Measurements from ENCODE around the gene NDUFAF5. TPM values are rescaled to one million over a fixed set of nuclear protein-coding genes. Genes with fewer than 3 reads are reported as not detected.

The NDUFAF5 gene
- total RNA-seq, 1 experiment from 2014 or later, result 31.8 TPM

DNA sequence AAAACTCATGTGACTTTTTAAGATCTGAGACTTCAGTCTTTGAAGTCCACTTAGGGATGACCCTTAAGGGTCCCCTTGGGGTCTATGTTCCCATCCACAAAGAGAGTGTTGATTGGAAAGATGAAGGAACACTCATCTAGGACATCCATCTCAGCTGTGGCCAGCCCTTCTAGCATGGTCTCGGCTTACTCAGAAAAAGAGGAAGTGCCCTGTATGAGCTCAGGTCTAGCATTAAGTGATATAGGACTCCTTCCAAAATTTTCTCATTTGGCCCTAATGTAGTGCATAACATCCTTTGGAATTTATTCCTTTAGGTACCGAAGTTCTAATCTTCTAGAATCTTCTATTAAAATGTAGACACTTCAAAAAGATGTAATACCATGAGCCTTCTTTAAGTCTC lies 77.4 kb downstream of the NDUFAF5 start (continued):
- TF ChIP-seq, protein P1, sequence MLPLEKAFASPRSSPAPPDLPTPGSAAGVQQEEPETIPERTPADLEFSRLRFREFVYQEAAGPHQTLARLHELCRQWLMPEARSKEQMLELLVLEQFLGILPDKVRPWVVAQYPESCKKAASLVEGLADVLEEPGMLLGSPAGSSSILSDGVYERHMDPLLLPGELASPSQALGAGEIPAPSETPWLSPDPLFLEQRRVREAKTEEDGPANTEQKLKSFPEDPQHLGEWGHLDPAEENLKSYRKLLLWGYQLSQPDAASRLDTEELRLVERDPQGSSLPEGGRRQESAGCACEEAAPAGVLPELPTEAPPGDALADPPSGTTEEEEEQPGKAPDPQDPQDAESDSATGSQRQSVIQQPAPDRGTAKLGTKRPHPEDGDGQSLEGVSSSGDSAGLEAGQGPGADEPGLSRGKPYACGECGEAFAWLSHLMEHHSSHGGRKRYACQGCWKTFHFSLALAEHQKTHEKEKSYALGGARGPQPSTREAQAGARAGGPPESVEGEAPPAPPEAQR (CRISPR knock-in tag; IDR thresholded peaks at IDR 0.05), result no peak
- TF ChIP-seq FOXP1 (CRISPR knock-in tag; IDR thresholded peaks at IDR 0.05; ENCODE audit: borderline replicate concordance) (no peak), E2F1 (CRISPR knock-in tag; IDR thresholded peaks at IDR 0.05) (no peak), ZNF263 (CRISPR knock-in tag; IDR thresholded peaks at IDR 0.05; ENCODE audit: low read depth) (no peak), MXD4 (CRISPR knock-in tag; IDR thresholded peaks at IDR 0.05; ENCODE audit: borderline replicate concordance) (no peak), SMAD3 (CRISPR knock-in tag; IDR thresholded peaks at IDR 0.05; ENCODE audit: borderline replicate concordance) (no peak), ZMAT4 (CRISPR knock-in tag; IDR thresholded peaks at IDR 0.05) (no peak), KAT7 (CRISPR knock-in tag; IDR thresholded peaks at IDR 0.05; ENCODE audit: borderline replicate concordance) (no peak), IRF2 (CRISPR knock-in tag; IDR thresholded peaks at IDR 0.05; ENCODE audit: borderline replicate concordance, low read depth) (no peak), FOXK1 (CRISPR knock-in tag; IDR thresholded peaks at IDR 0.05) (no peak)
- TF ChIP-seq, protein P2, sequence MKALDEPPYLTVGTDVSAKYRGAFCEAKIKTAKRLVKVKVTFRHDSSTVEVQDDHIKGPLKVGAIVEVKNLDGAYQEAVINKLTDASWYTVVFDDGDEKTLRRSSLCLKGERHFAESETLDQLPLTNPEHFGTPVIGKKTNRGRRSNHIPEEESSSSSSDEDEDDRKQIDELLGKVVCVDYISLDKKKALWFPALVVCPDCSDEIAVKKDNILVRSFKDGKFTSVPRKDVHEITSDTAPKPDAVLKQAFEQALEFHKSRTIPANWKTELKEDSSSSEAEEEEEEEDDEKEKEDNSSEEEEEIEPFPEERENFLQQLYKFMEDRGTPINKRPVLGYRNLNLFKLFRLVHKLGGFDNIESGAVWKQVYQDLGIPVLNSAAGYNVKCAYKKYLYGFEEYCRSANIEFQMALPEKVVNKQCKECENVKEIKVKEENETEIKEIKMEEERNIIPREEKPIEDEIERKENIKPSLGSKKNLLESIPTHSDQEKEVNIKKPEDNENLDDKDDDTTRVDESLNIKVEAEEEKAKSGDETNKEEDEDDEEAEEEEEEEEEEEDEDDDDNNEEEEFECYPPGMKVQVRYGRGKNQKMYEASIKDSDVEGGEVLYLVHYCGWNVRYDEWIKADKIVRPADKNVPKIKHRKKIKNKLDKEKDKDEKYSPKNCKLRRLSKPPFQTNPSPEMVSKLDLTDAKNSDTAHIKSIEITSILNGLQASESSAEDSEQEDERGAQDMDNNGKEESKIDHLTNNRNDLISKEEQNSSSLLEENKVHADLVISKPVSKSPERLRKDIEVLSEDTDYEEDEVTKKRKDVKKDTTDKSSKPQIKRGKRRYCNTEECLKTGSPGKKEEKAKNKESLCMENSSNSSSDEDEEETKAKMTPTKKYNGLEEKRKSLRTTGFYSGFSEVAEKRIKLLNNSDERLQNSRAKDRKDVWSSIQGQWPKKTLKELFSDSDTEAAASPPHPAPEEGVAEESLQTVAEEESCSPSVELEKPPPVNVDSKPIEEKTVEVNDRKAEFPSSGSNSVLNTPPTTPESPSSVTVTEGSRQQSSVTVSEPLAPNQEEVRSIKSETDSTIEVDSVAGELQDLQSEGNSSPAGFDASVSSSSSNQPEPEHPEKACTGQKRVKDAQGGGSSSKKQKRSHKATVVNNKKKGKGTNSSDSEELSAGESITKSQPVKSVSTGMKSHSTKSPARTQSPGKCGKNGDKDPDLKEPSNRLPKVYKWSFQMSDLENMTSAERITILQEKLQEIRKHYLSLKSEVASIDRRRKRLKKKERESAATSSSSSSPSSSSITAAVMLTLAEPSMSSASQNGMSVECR (CRISPR knock-in tag; IDR thresholded peaks at IDR 0.05; ENCODE audit: borderline replicate concordance), result no peak

DNA sequence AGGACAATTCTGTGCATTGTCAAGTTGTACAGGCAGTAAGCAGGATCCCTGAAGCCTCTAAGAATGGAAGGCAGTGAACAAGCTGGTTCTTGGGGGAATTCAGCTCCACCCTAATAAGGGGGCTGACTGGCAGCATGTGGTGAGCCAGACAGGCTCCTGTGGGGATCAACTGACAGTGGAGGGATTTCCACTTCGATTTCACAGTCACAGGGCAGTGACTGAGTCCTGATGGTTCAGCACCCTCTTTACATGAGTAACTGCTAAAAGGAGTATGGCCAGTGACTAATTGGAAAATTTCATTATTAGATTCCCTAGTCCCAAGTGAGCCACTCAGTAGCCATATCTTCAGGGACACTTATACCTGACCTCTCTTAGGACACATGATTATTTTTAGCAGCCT lies 78.4 kb downstream of the NDUFAF5 start:
- Mint-ChIP-seq H3K27me3 (ENCODE audit: low read depth) (no peaks in the 10 kb centered on the region), H3K27ac (no peak overlapping the region), H3K9me3 (0 out of 2 replicates have a peak, but pooled peaks cover 3% of the 10 kb centered on the region), H3K36me3 (no peaks in the 10 kb centered on the region), H3K4me3 (no peak overlapping the region), H3K4me1 (peaks cover 7% of the 10 kb centered on the region)
- ChIA-PET CTCF (no interaction called here), POLR2A (no interaction called here)
- ATAC-seq (no peak), DNase-seq (ENCODE audit: low spot score) (no peak)
- TF ChIP-seq ETV6 (CRISPR knock-in tag; IDR thresholded peaks at IDR 0.05) (no peak), CREB1 (CRISPR knock-in tag; IDR thresholded peaks at IDR 0.05) (no peak), SMAD4 (CRISPR knock-in tag; IDR thresholded peaks at IDR 0.05) (no peak), TP53 (CRISPR knock-in tag; IDR thresholded peaks at IDR 0.05) (no peak), AFF4 (CRISPR knock-in tag; IDR thresholded peaks at IDR 0.05; ENCODE audit: borderline replicate concordance) (no peak)
- TF ChIP-seq, protein P3, sequence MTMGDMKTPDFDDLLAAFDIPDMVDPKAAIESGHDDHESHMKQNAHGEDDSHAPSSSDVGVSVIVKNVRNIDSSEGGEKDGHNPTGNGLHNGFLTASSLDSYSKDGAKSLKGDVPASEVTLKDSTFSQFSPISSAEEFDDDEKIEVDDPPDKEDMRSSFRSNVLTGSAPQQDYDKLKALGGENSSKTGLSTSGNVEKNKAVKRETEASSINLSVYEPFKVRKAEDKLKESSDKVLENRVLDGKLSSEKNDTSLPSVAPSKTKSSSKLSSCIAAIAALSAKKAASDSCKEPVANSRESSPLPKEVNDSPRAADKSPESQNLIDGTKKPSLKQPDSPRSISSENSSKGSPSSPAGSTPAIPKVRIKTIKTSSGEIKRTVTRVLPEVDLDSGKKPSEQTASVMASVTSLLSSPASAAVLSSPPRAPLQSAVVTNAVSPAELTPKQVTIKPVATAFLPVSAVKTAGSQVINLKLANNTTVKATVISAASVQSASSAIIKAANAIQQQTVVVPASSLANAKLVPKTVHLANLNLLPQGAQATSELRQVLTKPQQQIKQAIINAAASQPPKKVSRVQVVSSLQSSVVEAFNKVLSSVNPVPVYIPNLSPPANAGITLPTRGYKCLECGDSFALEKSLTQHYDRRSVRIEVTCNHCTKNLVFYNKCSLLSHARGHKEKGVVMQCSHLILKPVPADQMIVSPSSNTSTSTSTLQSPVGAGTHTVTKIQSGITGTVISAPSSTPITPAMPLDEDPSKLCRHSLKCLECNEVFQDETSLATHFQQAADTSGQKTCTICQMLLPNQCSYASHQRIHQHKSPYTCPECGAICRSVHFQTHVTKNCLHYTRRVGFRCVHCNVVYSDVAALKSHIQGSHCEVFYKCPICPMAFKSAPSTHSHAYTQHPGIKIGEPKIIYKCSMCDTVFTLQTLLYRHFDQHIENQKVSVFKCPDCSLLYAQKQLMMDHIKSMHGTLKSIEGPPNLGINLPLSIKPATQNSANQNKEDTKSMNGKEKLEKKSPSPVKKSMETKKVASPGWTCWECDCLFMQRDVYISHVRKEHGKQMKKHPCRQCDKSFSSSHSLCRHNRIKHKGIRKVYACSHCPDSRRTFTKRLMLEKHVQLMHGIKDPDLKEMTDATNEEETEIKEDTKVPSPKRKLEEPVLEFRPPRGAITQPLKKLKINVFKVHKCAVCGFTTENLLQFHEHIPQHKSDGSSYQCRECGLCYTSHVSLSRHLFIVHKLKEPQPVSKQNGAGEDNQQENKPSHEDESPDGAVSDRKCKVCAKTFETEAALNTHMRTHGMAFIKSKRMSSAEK (CRISPR knock-in tag; IDR thresholded peaks at IDR 0.05; ENCODE audit: borderline replicate concordance), result no peak
